OCI-LY7 (cell line): ENCODE measurements around the gene SMG6. TPM values are rescaled to one million over a fixed set of nuclear protein-coding genes. Genes with fewer than 3 reads are reported as not detected.

Source experiments
- BruUV-seq: library from RNA; stranded (reverse); fragments of 400-500 nt; replicated peaks from 2 replicates; lab custom pipeline; 2021; lab: Mats Ljungman, UMichigan
- CTCF ChIA-PET: fragments of 300-600 bp; sonication (Branson Sonifier 250); formaldehyde crosslinking; loops from one replicate; lab custom pipeline; 2022; ENCODE audit warnings: antibody characterized with exemption; ENCODE audit not compliant: unreplicated experiment; lab: Charles Lee
- POLR2A ChIA-PET: fragments of 300-600 bp; sonication (Branson Sonifier 250); formaldehyde crosslinking; loops from one replicate; lab custom pipeline; 2022; ENCODE audit warnings: antibody characterized with exemption; lab: Charles Lee
- DNase-seq: peaks from one replicate; pipeline ENCODE4 v3.0.0-alpha.2; 2015; ENCODE audit warnings: low spot score
- H2AFZ ChIP-seq: fragments of 200-600 bp; sonication (generic), shearing (Covaris generic); 2 replicates; pipeline ENCODE4 v1.6.1; 2014; ENCODE audit warnings: mild to moderate bottlenecking, antibody characterized with exemption, low read length, moderate library complexity
- H3K27ac ChIP-seq: fragments of 200-600 bp; sonication (generic); 2 replicates; pipeline ENCODE4 v1.5.1; 2014; ENCODE audit warnings: mixed run types, low read depth, mild to moderate bottlenecking, moderate library complexity, low read length, inconsistent platforms; ENCODE audit not compliant: poor library complexity, severe bottlenecking
- H3K36me3 ChIP-seq: fragments of 200-600 bp; sonication (generic); 2 replicates; pipeline ENCODE4 v1.6.1; 2014; ENCODE audit warnings: mild to moderate bottlenecking, antibody characterized with exemption, low read length, moderate library complexity, mixed read lengths; ENCODE audit not compliant: insufficient read depth
- H3K4me1 ChIP-seq: fragments of 200-600 bp; sonication (generic); 2 replicates; pipeline ENCODE4 v1.5.1; 2014; ENCODE audit warnings: mild to moderate bottlenecking, low read length; ENCODE audit not compliant: insufficient read depth, poor library complexity, severe bottlenecking
- H3K4me2 ChIP-seq: fragments of 200-600 bp; sonication (generic); 2 replicates; pipeline ENCODE4 v1.6.1; 2014; ENCODE audit warnings: mild to moderate bottlenecking, low read length
- H3K4me3 ChIP-seq: fragments of 200-600 bp; sonication (generic); 2 replicates; pipeline ENCODE4 v1.5.1; 2014; ENCODE audit warnings: mild to moderate bottlenecking, low read depth, low read length; ENCODE audit not compliant: poor library complexity, severe bottlenecking
- H3K79me2 ChIP-seq: fragments of 200-600 bp; sonication (generic); 2 replicates; pipeline ENCODE4 v1.6.1; 2016; ENCODE audit warnings: low read depth, mild to moderate bottlenecking, low read length, moderate library complexity, mixed read lengths; ENCODE audit not compliant: insufficient read depth
- H3K9me2 ChIP-seq: fragments of 200-600 bp; sonication (generic); 2 replicates; pipeline ENCODE4 v1.6.1; 2016; ENCODE audit warnings: mild to moderate bottlenecking, low read length, mixed read lengths; ENCODE audit not compliant: insufficient read depth
- H3K9me3 ChIP-seq: fragments of 200-600 bp; sonication (generic); 2 replicates; pipeline ENCODE4 v1.6.1; 2014; ENCODE audit warnings: mild to moderate bottlenecking, mixed run types, low read length, mixed read lengths
- H4K20me1 ChIP-seq: fragments of 200-600 bp; sonication (generic); 2 replicates; pipeline ENCODE4 v1.6.1; 2014; ENCODE audit warnings: mild to moderate bottlenecking, antibody characterized with exemption, low read length, moderate library complexity, mixed read lengths; ENCODE audit not compliant: insufficient read depth
- CTCF ChIP-seq: fragments of 200-600 bp; sonication (generic); conservative IDR thresholded peaks from 2 replicates; pipeline ENCODE4 v1.5.1; 2014; ENCODE audit warnings: mild to moderate bottlenecking, antibody characterized with exemption, low read length, moderate library complexity, mixed read lengths
- EZH2phosphoT487 ChIP-seq: fragments of 200-600 bp; sonication (generic); IDR thresholded peaks from 2 replicates; pipeline ENCODE4 v1.6.1; 2018; ENCODE audit warnings: low read depth, borderline replicate concordance, mild to moderate bottlenecking, mixed run types, antibody characterized with exemption, low read length, moderate library complexity, mixed read lengths
- intact Hi-C: fragments of 100-400 bp; cut with micrococcal nuclease; formaldehyde crosslinking; loops from one replicate; pipeline ENCODE4 v1.10.0; 2022; ENCODE audit not compliant: unreplicated experiment
- total RNA-seq, 2 experiments: library from RNA; depleted of rRNA in 1 of 2; stranded (reverse); fragments of >200 nt in 1 of 2; shearing (Covaris generic) in 1 of 2; gene quantifications; 2 replicates each; pipeline ENCODE4 v1.2.3, GENCODE V29; 2014 to 2022

Gene SMG6
- total RNA-seq, 2 experiments from 2014 or later = 12.5 to 17.8 TPM

- no TSS peak for BruUV-seq
- no peaks in the 10 kb centered on the region; the same call in 1 of the 2 replicates for H3K36me3 ChIP-seq
- H3K9me2 ChIP-seq = no peaks in the 10 kb centered on the region
- intact Hi-C loops = no loop called here
- no peaks in the 10 kb centered on the region for H3K9me3 ChIP-seq
- H3K4me1 ChIP-seq = no peaks in the 10 kb centered on the region
- no peak overlapping the region for H3K27ac ChIP-seq
- no peaks in the 10 kb centered on the region for H4K20me1 ChIP-seq
- H2AFZ ChIP-seq = no peak overlapping the region
- no peak overlapping the region for H3K4me2 ChIP-seq
- no peak overlapping the region for H3K4me3 ChIP-seq
- TF ChIP-seq EZH2phosphoT487 (no peak), CTCF (no peak)
- H3K79me2 ChIP-seq = no peaks in the 10 kb centered on the region
- DNase-seq = no peak
- ChIA-PET POLR2A (no interaction called here), CTCF (no interaction called here)
Measured at GRCh38 chr17:2158396-2158780, 145.2 kb downstream of the SMG6 start.

GRCh38 chr17:2157675-2158395 lies 145.8 kb downstream of the SMG6 start:
- Histone ChIP-seq H2AFZ (no peak overlapping the region), H4K20me1 (no peaks in the 10 kb centered on the region), H3K79me2 (no peaks in the 10 kb centered on the region), H3K4me1 (no peaks in the 10 kb centered on the region), H3K9me2 (no peaks in the 10 kb centered on the region), H3K36me3 (no peaks in the 10 kb centered on the region; the same call in 1 of the 2 replicates), H3K27ac (no peak overlapping the region), H3K4me3 (no peak overlapping the region), H3K4me2 (no peak overlapping the region), H3K9me3 (no peaks in the 10 kb centered on the region)
- CTCF ChIA-PET = no interaction called here
- no peak for DNase-seq
- POLR2A ChIA-PET = interaction anchor here (0.8 kb wide), 1 partner anchor 20 kb away, joined by 3 read pairs; no protein-coding TSS in a partner anchor
- BruUV-seq = no TSS peak
- intact Hi-C loops = no loop called here
- TF ChIP-seq CTCF (no peak), EZH2phosphoT487 (no peak)

DNA sequence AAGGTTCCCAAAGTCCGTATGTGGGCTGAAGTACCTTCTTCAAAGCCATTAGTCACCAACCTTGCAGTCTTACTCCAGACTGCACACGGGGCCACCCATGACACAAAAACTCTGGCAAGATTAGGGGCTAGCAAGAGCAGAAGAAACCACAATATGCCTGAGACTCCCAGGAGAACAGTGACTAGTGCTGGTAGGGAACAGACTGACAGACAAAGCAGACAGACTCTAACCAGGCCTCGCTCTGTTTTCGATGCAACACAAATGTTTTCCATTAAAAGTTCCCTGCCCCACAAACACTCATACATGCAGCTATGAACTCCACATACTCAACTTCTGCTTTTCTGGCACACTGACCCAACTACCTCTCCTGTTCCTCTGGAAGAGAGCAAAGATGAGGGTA lies 146.5 kb downstream of the SMG6 start:
- intact Hi-C loops = no loop called here
- BruUV-seq = no TSS peak
- ChIA-PET CTCF (no interaction called here), POLR2A (interaction anchor here (0.8 kb wide), 1 partner anchor 19 kb away, joined by 3 read pairs; no protein-coding TSS in a partner anchor)
- no peak overlapping the region for H3K4me3 ChIP-seq
- DNase-seq = no peak
- no peaks in the 10 kb centered on the region; the same call in 1 of the 2 replicates for H3K36me3 ChIP-seq
- no peak for TF ChIP-seq CTCF
- no peak for TF ChIP-seq EZH2phosphoT487
- no peaks in the 10 kb centered on the region for H3K79me2 ChIP-seq
- H2AFZ ChIP-seq = no peak overlapping the region
- no peak overlapping the region for H3K27ac ChIP-seq
- no peak overlapping the region for H3K4me2 ChIP-seq
- no peaks in the 10 kb centered on the region for H3K9me3 ChIP-seq
- no peaks in the 10 kb centered on the region for H4K20me1 ChIP-seq
- H3K4me1 ChIP-seq = no peaks in the 10 kb centered on the region
- H3K9me2 ChIP-seq = no peaks in the 10 kb centered on the region
